Globus pallidus (tissue), 1 donor: Measurements from ENCODE around the gene POMP.

Source experiments
- DNase-seq: peaks from one replicate; pipeline ENCODE4 v3.0.0-alpha.2; 2015; ENCODE audit warnings: low spot score

Gene POMP

GRCh38 chr13:28658796-28659620 is at the start of gene POMP:
Gene POMP (plus strand): TSS chr13:28659130. CDS start chr13:28659185, 55 bp downstream.
- DNase-seq: peak; percentile 88

- no peak for DNase-seq
These were observed 49.5 kb upstream of the POMP start for GRCh38 chr13:28609381-28609780.

GRCh38 chr13:28609926-28610325 is 49.0 kb upstream of the POMP start:
- no peak for DNase-seq

- DNase-seq: no peak
These were observed 47.9 kb upstream of the POMP start for GRCh38 chr13:28610996-28611395.

- DNase-seq: peak; percentile 24
These were observed 47.2 kb upstream of the POMP start for GRCh38 chr13:28611654-28612131.

GRCh38 chr13:28613562-28613961 is 45.4 kb upstream of the POMP start:
- no peak for DNase-seq

GRCh38 chr13:28615916-28616446 is 42.9 kb upstream of the POMP start:
- DNase-seq: no peak

- no peak for DNase-seq
These were observed 40.5 kb upstream of the POMP start for GRCh38 chr13:28618230-28618994.

- DNase-seq: no peak
These were observed 38.7 kb upstream of the POMP start for GRCh38 chr13:28620011-28620830.

GRCh38 chr13:28621449-28621848 is 37.5 kb upstream of the POMP start:
- peak; percentile 19 for DNase-seq

- peak; percentile 46 for DNase-seq
These were observed 36.6 kb upstream of the POMP start for GRCh38 chr13:28622286-28622685.

- no peak for DNase-seq
These were observed 34.9 kb upstream of the POMP start for GRCh38 chr13:28623782-28624706.

- no peak for DNase-seq
These were observed 34.1 kb upstream of the POMP start for GRCh38 chr13:28624707-28625432.

- no peak for DNase-seq
These were observed 32.7 kb upstream of the POMP start for GRCh38 chr13:28626266-28626665.

GRCh38 chr13:28628241-28628640 is 30.7 kb upstream of the POMP start:
- no peak for DNase-seq

- no peak for DNase-seq
These were observed 28.1 kb upstream of the POMP start for GRCh38 chr13:28630869-28631268.

GRCh38 chr13:28631801-28632200 is 27.1 kb upstream of the POMP start:
- DNase-seq: no peak

- no peak for DNase-seq
These were observed 22.9 kb upstream of the POMP start for GRCh38 chr13:28636069-28636468.

- peak; percentile 48 for DNase-seq
These were observed 22.1 kb upstream of the POMP start for GRCh38 chr13:28636677-28637317.
